HG02642 (cell line): Measurements from ENCODE around the gene SPHK2.

Experiments
- ATAC-seq: cut with Tn5 transposase; IDR thresholded peaks from one replicate; pipeline ENCODE4 v1.9.1; 2021; ENCODE audit warnings: mild to moderate bottlenecking; ENCODE audit not compliant: unreplicated experiment, poor library complexity

Gene SPHK2

DNA sequence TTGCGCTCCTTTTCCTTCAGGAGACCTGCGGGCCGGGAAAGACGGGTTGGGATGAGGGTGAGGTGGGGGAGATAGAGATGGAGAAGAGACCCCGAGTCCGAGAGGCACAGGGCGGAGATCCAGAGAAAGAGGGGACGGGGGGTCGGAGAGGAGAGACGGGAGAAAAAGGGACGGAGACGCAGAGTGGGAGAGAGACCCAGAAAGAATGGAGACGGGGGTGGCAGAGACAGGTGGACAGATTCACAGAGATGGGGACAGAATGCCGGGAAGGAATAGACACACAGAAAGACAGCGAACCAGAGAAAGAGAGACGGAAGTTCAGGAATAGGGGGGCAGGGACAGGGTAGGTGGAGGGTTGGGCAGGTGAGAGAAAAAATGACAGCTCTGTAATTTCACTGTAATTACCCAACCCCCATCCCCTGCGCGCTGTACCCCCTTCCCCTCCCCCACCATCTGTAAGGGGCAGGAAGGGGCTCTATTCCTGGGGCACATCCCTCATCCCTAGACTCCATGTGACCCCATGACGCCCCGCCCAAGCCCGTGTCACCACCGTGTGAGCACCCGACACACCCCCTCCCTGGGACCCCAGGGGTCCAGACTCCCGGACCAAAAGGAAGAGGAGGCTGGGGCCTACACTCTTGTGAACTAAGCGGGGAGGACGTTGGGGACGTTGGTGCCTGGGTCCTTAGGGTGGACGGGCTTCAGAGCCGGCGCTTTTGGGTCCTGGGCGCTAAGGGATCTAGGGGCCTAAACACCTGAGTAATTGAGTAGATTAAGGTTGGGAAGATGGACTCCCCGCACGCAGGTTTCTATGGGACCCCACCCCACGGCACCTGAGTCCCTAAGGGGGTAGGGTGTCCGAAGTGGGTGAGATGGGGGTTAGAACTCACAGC lies 16.9 kb downstream of the SPHK2 start:
- no peak for ATAC-seq

DNA sequence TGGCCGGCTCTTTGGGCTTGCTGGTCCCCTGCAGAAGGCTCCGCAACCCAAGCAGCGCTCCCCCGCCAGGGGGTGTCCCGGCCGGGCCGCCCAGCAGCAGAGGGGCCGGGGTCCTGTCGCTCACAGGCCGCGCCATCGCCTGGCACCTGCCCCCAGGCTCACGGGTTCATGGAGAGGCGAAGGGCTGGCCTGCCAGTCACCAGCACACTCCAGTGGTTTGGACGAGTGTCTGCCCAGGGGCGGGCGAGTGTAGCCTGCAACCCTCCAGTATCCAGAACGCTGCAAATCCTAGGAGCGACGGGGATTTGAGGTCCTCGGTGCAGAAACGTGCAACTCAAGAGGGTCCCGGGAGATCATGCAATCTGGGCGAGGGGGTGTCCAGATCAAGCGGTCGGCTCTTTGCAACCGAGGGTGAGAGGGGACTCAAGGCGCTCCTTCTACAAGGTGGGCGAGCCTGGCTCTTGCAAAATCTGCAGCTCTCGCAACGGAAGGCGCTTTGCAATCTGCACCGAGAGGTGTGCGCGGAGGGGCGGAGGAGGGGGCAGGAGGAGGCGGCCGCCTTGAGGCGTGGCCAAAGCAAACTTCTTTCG lies 17.6 kb downstream of the SPHK2 start, which contains the start of gene DBP:
TSS of gene DBP (minus strand) at position 521 of the 590 bp plus-strand sequence. CDS start at position 136, 385 bp downstream.
- no peak for ATAC-seq

GRCh38 chr19:48637449-48637947 lies 18.2 kb downstream of the SPHK2 start:
- peak; percentile 76 for ATAC-seq

DNA sequence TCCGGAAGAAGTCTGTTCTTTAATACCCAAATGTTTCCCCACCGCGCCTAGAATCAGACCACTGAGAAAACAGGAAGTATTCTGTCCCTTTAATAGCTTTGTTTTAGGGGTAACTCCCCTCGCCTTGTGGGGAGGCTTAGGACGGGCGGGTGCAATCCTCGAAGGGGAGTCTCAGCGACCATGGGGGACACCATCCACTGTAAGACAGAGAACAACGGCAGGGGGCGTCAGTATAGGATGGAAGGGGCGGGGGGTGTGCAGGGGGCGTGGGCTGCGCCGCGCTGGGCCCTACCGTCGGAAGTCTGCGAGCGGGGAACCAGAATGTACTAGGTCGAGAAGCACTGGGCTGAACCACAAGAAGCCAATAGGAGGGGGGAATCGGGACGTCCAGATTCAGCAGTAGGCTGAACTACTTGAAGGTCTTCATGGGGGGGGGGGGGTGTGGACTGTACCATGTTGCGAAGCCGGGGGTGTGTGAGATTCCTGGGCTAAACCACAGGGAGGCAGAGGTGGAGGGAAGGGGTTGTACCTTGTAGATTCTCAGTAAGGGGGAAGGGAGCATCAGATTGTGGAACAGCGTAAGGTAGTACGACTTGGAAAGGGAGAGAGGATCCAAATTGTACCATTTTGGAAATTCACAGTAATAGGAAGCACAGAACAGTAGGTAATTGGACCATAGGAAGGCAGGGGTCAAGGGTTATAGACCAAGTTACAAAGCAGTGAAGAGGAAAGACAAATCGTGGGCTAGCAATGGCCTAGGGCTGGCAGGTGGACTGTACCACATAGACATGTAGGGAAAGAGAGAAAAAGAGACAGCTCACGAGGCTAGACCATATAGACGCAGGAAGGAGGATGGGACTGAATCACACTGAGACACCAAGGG lies 18.9 kb downstream of the SPHK2 start:
- peak; percentile 11 for ATAC-seq

- ATAC-seq, result no peak
Observed at GRCh38 chr19:48638831-48639381, 19.6 kb downstream of the SPHK2 start.

GRCh38 chr19:48639483-48640375 lies 20.4 kb downstream of the SPHK2 start:
- ATAC-seq, result no peak

DNA sequence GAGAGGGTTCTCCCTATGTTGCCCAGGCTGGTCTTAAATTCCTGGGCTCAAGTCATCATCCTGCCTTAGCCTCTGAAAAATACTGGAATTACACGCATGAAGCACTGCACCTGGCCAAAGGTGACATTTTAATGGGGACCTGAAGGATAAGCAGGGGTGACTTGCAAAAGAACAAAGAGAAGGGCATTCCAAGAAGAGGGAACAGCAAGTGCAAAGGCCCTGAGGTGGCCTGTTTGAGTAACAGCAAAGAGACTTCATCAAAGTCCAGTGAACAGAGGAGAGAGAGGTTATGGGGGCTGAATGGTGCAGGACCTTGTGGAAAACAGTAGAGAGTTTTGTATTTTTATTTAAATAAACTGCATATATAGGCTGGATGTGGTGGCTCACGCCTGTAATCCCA lies 22.5 kb downstream of the SPHK2 start:
- ATAC-seq, result no peak

DNA sequence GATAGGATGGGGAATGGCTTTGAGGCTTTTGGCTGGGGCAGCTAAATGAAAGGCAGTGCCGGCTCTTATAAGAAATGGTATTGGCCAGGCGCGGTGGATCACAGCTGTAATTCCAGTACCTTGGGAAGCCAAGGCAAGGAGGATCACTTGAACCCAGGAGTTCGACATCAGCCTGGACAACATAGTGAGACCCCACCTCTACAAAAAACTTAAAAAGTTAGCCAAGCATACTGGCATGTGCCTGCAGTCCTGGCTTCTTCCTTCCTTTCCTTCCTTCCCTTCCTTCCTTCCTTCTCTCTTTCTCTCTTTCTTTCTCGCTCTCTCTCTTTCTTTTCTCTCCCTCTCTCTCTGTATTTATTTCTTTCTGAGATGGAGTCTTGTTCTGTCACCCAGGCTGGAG lies 23.6 kb downstream of the SPHK2 start:
- no peak for ATAC-seq

DNA sequence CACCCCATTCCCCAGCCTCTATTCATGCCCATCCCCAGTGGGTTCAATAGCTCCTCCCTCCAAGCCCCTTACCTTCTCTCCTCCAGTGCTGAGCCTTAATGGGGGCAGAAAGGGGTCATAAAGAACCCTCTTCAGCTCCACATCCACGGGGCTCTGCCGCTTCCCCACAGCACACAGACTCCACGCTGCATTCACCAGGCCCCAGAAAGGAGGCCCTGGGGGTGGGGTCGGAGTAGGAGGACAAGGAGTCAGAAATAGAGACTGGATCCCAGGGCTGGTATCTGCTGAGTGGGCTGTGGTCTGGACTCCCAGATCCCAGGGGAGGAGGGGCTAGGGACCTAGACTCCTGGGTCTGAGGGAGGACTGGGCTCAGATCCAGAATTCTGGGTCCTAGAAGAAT lies 25.0 kb downstream of the SPHK2 start:
- no peak for ATAC-seq

GRCh38 chr19:48644839-48645619 lies 25.7 kb downstream of the SPHK2 start:
- no peak for ATAC-seq

DNA sequence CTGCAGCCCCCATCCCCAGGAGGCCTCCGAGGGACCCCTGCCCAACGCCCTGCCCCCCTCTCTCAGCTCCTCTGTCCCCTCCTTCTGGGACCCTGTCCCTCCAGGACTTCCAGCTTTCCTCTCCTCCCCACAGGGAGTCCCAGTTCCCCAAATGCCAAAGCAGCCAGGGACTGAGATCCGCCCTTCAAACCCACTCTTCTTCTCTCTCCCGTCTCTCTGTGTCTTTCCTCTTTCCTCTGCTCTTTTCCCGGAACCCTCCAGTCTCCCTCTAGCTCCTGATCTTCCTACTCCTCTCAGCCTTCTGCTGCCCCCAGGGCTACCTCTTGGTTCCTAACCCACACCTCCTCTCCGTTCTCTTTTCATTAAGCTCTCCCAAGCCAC lies 26.3 kb downstream of the SPHK2 start:
- no peak for ATAC-seq

GRCh38 chr19:48646001-48646721 lies 26.9 kb downstream of the SPHK2 start, which contains the start of gene CA11:
Gene CA11, minus strand, starts transcription at chr19:48646187. Its CDS starts 555 bp downstream, at chr19:48645632.
- ATAC-seq, result peak; percentile 82

GRCh38 chr19:48646722-48647216 lies 27.5 kb downstream of the SPHK2 start:
- ATAC-seq, result no peak

DNA sequence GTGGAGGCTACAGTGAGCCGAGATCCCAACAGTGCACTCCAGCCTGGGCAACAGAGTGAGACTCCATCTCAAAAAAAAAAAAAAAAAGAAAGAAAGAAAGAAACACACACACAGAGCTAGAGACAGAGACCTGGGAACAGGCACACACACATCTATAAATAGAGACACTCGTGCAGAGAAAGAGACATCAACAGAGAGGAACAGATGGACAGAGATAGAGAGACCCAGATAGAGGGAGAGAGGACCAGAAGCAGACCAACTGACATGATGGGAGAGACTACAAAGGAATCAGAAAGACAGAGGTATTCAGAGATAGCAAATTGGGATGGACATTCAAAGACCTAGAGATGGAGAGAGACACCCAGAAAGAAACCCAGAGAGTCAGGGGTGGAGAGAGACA lies 28.8 kb downstream of the SPHK2 start:
- no peak for ATAC-seq

GRCh38 chr19:48650974-48651682 lies 31.8 kb downstream of the SPHK2 start:
- no peak for ATAC-seq

GRCh38 chr19:48651683-48652048 lies 32.4 kb downstream of the SPHK2 start:
- no peak for ATAC-seq
